ENCODE data around the gene PIEZO2.

PIEZO2 gene

GRCh38 chr18:10898417-10898974 is 250.9 kb downstream of the PIEZO2 start:
- DNase-seq (ENCODE audit: low read depth, low spot score), result no peak

GRCh38 chr18:10896851-10897250 is 252.5 kb downstream of the PIEZO2 start:
- no peak for DNase-seq (ENCODE audit: low read depth, low spot score)

- no peak for DNase-seq (ENCODE audit: low read depth, low spot score)
Measured at GRCh38 chr18:10895976-10896375, 253.4 kb downstream of the PIEZO2 start.

GRCh38 chr18:10894501-10894900 is 254.9 kb downstream of the PIEZO2 start:
- DNase-seq (ENCODE audit: low read depth, low spot score), result no peak

GRCh38 chr18:10893761-10894160 is 255.6 kb downstream of the PIEZO2 start:
- no peak for DNase-seq (ENCODE audit: low read depth, low spot score)

- DNase-seq (ENCODE audit: low read depth, low spot score), result no peak
Measured at GRCh38 chr18:10893196-10893595, 256.2 kb downstream of the PIEZO2 start.

GRCh38 chr18:10892786-10893185 is 256.6 kb downstream of the PIEZO2 start:
- no peak for DNase-seq (ENCODE audit: low read depth, low spot score)

GRCh38 chr18:10890022-10890421 is 259.3 kb downstream of the PIEZO2 start:
- DNase-seq (ENCODE audit: low read depth, low spot score), result no peak

GRCh38 chr18:10878703-10879102 is 270.7 kb downstream of the PIEZO2 start:
- no peak for DNase-seq (ENCODE audit: low read depth, low spot score)

GRCh38 chr18:10877987-10878386 is 271.4 kb downstream of the PIEZO2 start:
- no peak for DNase-seq (ENCODE audit: low read depth, low spot score)

GRCh38 chr18:10875811-10876210 is 273.6 kb downstream of the PIEZO2 start:
- no peak for DNase-seq (ENCODE audit: low read depth, low spot score)

GRCh38 chr18:10872304-10872703 is 277.1 kb downstream of the PIEZO2 start:
- DNase-seq (ENCODE audit: low read depth, low spot score), result no peak

- no peak for DNase-seq (ENCODE audit: low read depth, low spot score)
Measured at GRCh38 chr18:10864722-10865121, 284.6 kb downstream of the PIEZO2 start.

GRCh38 chr18:10863026-10863425 is 286.3 kb downstream of the PIEZO2 start:
- DNase-seq (ENCODE audit: low read depth, low spot score), result no peak

- DNase-seq (ENCODE audit: low read depth, low spot score), result no peak
Measured at GRCh38 chr18:10860928-10861327, 288.4 kb downstream of the PIEZO2 start.

- no peak for DNase-seq (ENCODE audit: low read depth, low spot score)
Measured at GRCh38 chr18:10860382-10860781, 289.0 kb downstream of the PIEZO2 start.

GRCh38 chr18:10858477-10858876 is 290.9 kb downstream of the PIEZO2 start:
- DNase-seq (ENCODE audit: low read depth, low spot score), result no peak

- no peak for DNase-seq (ENCODE audit: low read depth, low spot score)
Measured at GRCh38 chr18:10856132-10856531, 293.2 kb downstream of the PIEZO2 start.

GRCh38 chr18:10852385-10853303 is 296.7 kb downstream of the PIEZO2 start:
- DNase-seq (ENCODE audit: low read depth, low spot score), result no peak

GRCh38 chr18:10851824-10852319 is 297.5 kb downstream of the PIEZO2 start:
- no peak for DNase-seq (ENCODE audit: low read depth, low spot score)

- no peak for DNase-seq (ENCODE audit: low read depth, low spot score)
Measured at GRCh38 chr18:10850840-10851239, 298.5 kb downstream of the PIEZO2 start.

GRCh38 chr18:10850216-10850615 is 299.2 kb downstream of the PIEZO2 start:
- no peak for DNase-seq (ENCODE audit: low read depth, low spot score)

- no peak for DNase-seq (ENCODE audit: low read depth, low spot score)
Measured at GRCh38 chr18:10847907-10848306, 301.5 kb downstream of the PIEZO2 start.

Data from activated naive CD8-positive, alpha-beta T cell treated with anti-CD3 and anti-CD28 coated beads, Interleukin-2, amount 50 U/mL, for 16 hours (primary cell).